ENCODE data around the gene ST3GAL3. TPM values are rescaled to one million over a fixed set of nuclear protein-coding genes. Genes with fewer than 3 reads are reported as not detected.

Gene ST3GAL3
- total RNA-seq, 1 donor from 2014 or later: 13.6 TPM

DNA sequence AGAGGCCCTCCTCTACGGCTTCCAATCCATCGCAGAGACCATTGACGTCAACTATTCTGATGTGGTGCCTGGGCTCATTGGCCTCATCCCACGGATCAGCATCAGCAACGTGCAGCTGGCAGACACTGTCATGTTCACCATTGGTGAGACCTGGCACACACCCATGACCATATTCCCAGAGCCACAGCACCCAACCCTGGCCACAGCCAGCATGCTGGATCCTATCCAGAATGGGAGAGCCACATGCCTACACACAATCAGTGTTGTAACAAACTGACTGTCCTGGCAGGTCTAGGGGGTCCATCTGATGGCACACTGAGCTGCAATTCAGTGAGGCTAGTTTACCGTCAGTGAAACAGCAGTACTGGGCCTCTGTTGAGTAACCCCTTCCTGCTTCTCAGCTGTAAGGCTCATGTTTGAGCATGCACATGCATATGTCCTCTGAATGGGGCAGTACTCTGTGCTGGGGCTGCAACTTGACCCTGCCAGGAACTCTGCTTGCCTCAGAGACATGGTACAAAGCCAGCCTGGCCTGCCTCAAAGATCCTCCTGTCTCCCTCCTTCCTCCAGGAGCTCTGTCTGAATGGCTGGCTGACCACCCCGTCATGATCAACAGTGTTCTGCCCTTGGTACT, 250.2 kb downstream of the ST3GAL3 start:
- no peaks in the 10 kb centered on the region for H3K9me3 Mint-ChIP-seq
- Histone ChIP-seq H3K4me3 (no peak overlapping the region), H3K4me2 (no peak overlapping the region), H3K9me3 (ENCODE audit: low read depth) (no peaks in the 10 kb centered on the region), H3K79me2 (ENCODE audit: low read depth) (peaks cover 7% of the 10 kb centered on the region), H2AFZ (replicated peaks) (no peak overlapping the region), H3F3A (ENCODE audit: low read depth) (peaks cover 9% of the 10 kb centered on the region), H3K27me3 (no peaks in the 10 kb centered on the region), H3K9ac (no peak overlapping the region), H3K4me1 (peaks cover 11% of the 10 kb centered on the region), H3K27ac (no peak overlapping the region), H4K20me1 (ENCODE audit: low read depth) (peaks cover 18% of the 10 kb centered on the region), H3K36me3 (no peaks in the 10 kb centered on the region)
- peak overlapping the region; percentile 7 for H3K4me3 Mint-ChIP-seq
- no peaks in the 10 kb centered on the region for H3K27me3 Mint-ChIP-seq (ENCODE audit: insufficient read depth, low read depth)
- DNase-seq (ENCODE audit: low spot score): no peak
- no peak for TF ChIP-seq EZH2phosphoT487 (IDR thresholded peaks at IDR 0.05)
- TF ChIP-seq, protein P1, sequence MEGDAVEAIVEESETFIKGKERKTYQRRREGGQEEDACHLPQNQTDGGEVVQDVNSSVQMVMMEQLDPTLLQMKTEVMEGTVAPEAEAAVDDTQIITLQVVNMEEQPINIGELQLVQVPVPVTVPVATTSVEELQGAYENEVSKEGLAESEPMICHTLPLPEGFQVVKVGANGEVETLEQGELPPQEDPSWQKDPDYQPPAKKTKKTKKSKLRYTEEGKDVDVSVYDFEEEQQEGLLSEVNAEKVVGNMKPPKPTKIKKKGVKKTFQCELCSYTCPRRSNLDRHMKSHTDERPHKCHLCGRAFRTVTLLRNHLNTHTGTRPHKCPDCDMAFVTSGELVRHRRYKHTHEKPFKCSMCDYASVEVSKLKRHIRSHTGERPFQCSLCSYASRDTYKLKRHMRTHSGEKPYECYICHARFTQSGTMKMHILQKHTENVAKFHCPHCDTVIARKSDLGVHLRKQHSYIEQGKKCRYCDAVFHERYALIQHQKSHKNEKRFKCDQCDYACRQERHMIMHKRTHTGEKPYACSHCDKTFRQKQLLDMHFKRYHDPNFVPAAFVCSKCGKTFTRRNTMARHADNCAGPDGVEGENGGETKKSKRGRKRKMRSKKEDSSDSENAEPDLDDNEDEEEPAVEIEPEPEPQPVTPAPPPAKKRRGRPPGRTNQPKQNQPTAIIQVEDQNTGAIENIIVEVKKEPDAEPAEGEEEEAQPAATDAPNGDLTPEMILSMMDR (IDR thresholded peaks at IDR 0.05): no peak
- no peak overlapping the region for H3K27ac Mint-ChIP-seq
- H3K36me3 Mint-ChIP-seq: peaks cover 15% of the 10 kb centered on the region
- H3K4me1 Mint-ChIP-seq: peaks cover 11% of the 10 kb centered on the region

DNA sequence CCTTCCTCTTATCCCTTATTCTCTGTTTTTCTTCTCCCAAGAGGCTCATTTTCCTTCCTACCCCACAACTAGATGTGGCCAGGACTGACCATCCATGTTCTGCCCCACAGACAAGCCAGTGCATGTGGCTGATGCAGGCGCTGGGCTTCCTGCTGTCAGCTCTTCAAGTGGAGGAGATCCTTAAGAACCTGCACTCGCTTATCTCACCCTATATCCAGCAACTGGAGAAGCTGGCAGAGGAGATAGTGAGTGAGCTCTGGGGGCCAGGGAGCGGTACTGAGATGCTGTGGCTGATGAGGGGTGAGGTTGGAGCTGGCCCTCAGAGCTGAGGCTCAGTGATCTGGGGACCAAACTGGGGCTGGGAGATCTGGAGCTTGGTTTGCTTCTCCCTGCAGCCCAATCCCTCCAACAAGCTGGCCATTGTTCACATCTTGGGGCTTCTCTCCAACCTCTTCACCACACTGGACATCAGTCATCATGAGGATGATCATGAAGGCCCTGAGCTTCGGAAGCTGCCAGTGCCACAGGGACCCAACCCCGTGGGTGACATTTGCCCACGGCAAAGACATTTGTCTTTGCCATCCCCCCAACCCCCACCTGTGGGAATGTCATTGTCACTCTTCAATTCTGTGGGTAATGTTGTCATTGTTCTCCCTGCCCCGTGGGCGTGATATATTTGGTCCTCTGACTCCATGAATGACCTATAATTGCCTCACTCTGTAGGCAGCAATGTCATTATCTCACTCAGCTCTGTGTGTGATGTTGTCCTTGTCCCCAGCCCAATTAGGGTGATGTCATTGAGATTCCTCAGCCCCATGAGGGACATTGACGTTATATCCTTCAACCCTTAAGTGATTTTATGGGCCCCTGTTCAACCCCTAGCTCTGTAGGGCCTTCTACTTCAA, 251.3 kb downstream of the ST3GAL3 start:
- Histone ChIP-seq H3K4me3 (no peak overlapping the region), H3K9me3 (ENCODE audit: low read depth) (no peaks in the 10 kb centered on the region), H3K4me1 (peaks cover under 1% of the 10 kb centered on the region), H3F3A (ENCODE audit: low read depth) (no peaks in the 10 kb centered on the region), H3K36me3 (no peaks in the 10 kb centered on the region), H3K4me2 (no peak overlapping the region), H2AFZ (replicated peaks) (no peak overlapping the region), H4K20me1 (ENCODE audit: low read depth) (peaks cover 8% of the 10 kb centered on the region), H3K79me2 (ENCODE audit: low read depth) (peaks cover 3% of the 10 kb centered on the region), H3K27ac (no peak overlapping the region), H3K9ac (no peak overlapping the region), H3K27me3 (no peaks in the 10 kb centered on the region)
- H3K9me3 Mint-ChIP-seq: no peaks in the 10 kb centered on the region
- H3K4me1 Mint-ChIP-seq: peaks cover under 1% of the 10 kb centered on the region
- no peak overlapping the region for H3K4me3 Mint-ChIP-seq
- H3K27ac Mint-ChIP-seq: no peak overlapping the region
- no peaks in the 10 kb centered on the region for H3K27me3 Mint-ChIP-seq (ENCODE audit: insufficient read depth, low read depth)
- DNase-seq (ENCODE audit: low spot score): no peak
- no peak for TF ChIP-seq EZH2 (IDR thresholded peaks at IDR 0.05)
- TF ChIP-seq, protein P1 (IDR thresholded peaks at IDR 0.05): no peak
- H3K36me3 Mint-ChIP-seq: peaks cover 15% of the 10 kb centered on the region

DNA sequence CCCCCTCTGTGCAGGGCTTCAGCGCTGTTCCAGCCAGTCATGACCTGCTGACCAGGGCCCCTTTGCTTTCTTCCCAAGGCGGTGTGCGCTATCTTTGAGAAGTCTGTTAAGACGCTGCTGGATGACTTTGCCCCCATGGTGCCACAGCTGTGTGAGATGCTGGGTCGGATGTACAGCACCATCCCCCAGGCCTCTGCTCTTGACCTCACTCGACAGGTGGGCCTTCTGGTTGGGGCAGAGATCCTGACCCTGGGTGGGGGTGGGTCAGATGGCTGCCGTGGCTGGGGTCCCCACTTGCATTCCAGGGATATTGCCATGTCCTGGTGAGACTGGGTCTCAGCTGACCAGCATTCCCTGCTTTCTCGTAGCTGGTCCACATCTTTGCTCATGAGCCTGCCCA, 253.5 kb downstream of the ST3GAL3 start:
- no peak for DNase-seq (ENCODE audit: low spot score)
- TF ChIP-seq, protein P1 (IDR thresholded peaks at IDR 0.05): no peak
- TF ChIP-seq EZH2 (IDR thresholded peaks at IDR 0.05) (no peak), EZH2phosphoT487 (IDR thresholded peaks at IDR 0.05) (no peak)
- Mint-ChIP-seq H3K36me3 (peaks cover 15% of the 10 kb centered on the region), H3K9me3 (no peaks in the 10 kb centered on the region), H3K4me1 (no peaks in the 10 kb centered on the region), H3K27ac (no peak overlapping the region), H3K4me3 (no peak overlapping the region), H3K27me3 (ENCODE audit: insufficient read depth, low read depth) (no peaks in the 10 kb centered on the region)
- Histone ChIP-seq H3K9me3 (ENCODE audit: low read depth) (no peaks in the 10 kb centered on the region), H3K36me3 (no peaks in the 10 kb centered on the region), H3K27me3 (no peaks in the 10 kb centered on the region), H3F3A (ENCODE audit: low read depth) (no peaks in the 10 kb centered on the region), H3K79me2 (ENCODE audit: low read depth) (no peaks in the 10 kb centered on the region), H3K4me1 (no peaks in the 10 kb centered on the region), H2AFZ (replicated peaks) (no peak overlapping the region), H3K4me2 (no peak overlapping the region), H3K9ac (no peak overlapping the region), H4K20me1 (ENCODE audit: low read depth) (no peaks in the 10 kb centered on the region), H3K27ac (no peak overlapping the region), H3K4me3 (no peak overlapping the region)
